HG03196 (cell line): Measurements from ENCODE around the gene MRPL58.
A peak's percentile ranks its signal among the peaks of the same experiment; 100 is the strongest.
"Not testable (repeated sequence)": the region's sequence is repeated elsewhere in the genome, so short reads cannot be mapped to it uniquely, and the experiment has no call there.

ENCODE experiments used
- ATAC-seq: cut with Tn5 transposase; IDR thresholded peaks from one replicate; pipeline ENCODE4 v1.9.1; 2021; ENCODE audit not compliant: unreplicated experiment

MRPL58 gene

GRCh38 chr17:75012096-75012345, 449 bp upstream of the MRPL58 start:
- no peak for ATAC-seq

GRCh38 chr17:75013092-75013559, 656 bp downstream of the MRPL58 start:
- ATAC-seq, result no peak

GRCh38 chr17:75019146-75019545, 6.7 kb downstream of the MRPL58 start:
- no peak for ATAC-seq

- ATAC-seq, result no peak
Observed at GRCh38 chr17:75019710-75020109, 7.2 kb downstream of the MRPL58 start.

- ATAC-seq, result no peak
Observed at GRCh38 chr17:75020331-75021110, 8.1 kb downstream of the MRPL58 start.

- ATAC-seq, result no peak
Observed at GRCh38 chr17:75024686-75025397, 12.4 kb downstream of the MRPL58 start.

GRCh38 chr17:75025398-75025734, 12.9 kb downstream of the MRPL58 start:
- not testable (repeated sequence) for ATAC-seq

- ATAC-seq, result not testable (repeated sequence)
Observed at GRCh38 chr17:75026650-75027049, 14.2 kb downstream of the MRPL58 start.

- ATAC-seq, result no peak
Observed at GRCh38 chr17:75030161-75030560, 17.7 kb downstream of the MRPL58 start.

GRCh38 chr17:75031972-75032719, 19.7 kb downstream of the MRPL58 start:
- no peak for ATAC-seq

GRCh38 chr17:75032720-75033280, 20.3 kb downstream of the MRPL58 start:
- ATAC-seq, result no peak

GRCh38 chr17:75033346-75034235, 21.1 kb downstream of the MRPL58 start:
- peak; percentile 56 for ATAC-seq

GRCh38 chr17:75034236-75034908, 21.9 kb downstream of the MRPL58 start:
- ATAC-seq, result peak; percentile 49

- ATAC-seq, result no peak
Observed at GRCh38 chr17:75036643-75037268, 24.3 kb downstream of the MRPL58 start.

GRCh38 chr17:75039238-75039637, 26.8 kb downstream of the MRPL58 start:
- no peak for ATAC-seq

GRCh38 chr17:75041656-75042280, 29.3 kb downstream of the MRPL58 start:
- no peak for ATAC-seq

GRCh38 chr17:75043789-75044188, 31.3 kb downstream of the MRPL58 start:
- not testable (repeated sequence) for ATAC-seq

GRCh38 chr17:75044716-75045115, 32.2 kb downstream of the MRPL58 start:
- no peak for ATAC-seq

GRCh38 chr17:75045946-75046406, 33.5 kb downstream of the MRPL58 start:
- not testable (repeated sequence) for ATAC-seq
